HUES48 (cell line): ENCODE results near the gene PCBP3.
"Not testable (repeated sequence)": the region's sequence is repeated elsewhere in the genome, so short reads cannot be mapped to it uniquely, and the experiment has no call there.

ENCODE experiments used
- H3K27ac ChIP-seq: one replicate; pipeline ENCODE4 v1.7.0; 2013; ENCODE audit warnings: low read depth, low read length, inconsistent platforms
- H3K27me3 ChIP-seq: 2 replicates; pipeline ENCODE4 v1.6.1; 2013; ENCODE audit warnings: mild to moderate bottlenecking, low read length; ENCODE audit not compliant: control insufficient read depth, insufficient read depth
- H3K36me3 ChIP-seq: 2 replicates; pipeline ENCODE4 v1.6.1; 2013; ENCODE audit warnings: low read length; ENCODE audit not compliant: control insufficient read depth, insufficient read depth
- H3K4me1 ChIP-seq: 2 replicates; pipeline ENCODE4 v1.6.1; 2013; ENCODE audit warnings: mild to moderate bottlenecking, low read length; ENCODE audit not compliant: control insufficient read depth, insufficient read depth
- H3K4me3 ChIP-seq: 2 replicates; pipeline ENCODE4 v1.5.1; 2013; ENCODE audit warnings: mild to moderate bottlenecking, low read depth, low read length
- H3K9ac ChIP-seq: 2 replicates; pipeline ENCODE4 v1.6.1; 2013; ENCODE audit warnings: mild to moderate bottlenecking, low read depth, low read length, moderate library complexity
- H3K9me3 ChIP-seq: 2 replicates; pipeline ENCODE4 v1.6.1; 2013; ENCODE audit warnings: low read length; ENCODE audit not compliant: control insufficient read depth, insufficient read depth

The PCBP3 gene

DNA sequence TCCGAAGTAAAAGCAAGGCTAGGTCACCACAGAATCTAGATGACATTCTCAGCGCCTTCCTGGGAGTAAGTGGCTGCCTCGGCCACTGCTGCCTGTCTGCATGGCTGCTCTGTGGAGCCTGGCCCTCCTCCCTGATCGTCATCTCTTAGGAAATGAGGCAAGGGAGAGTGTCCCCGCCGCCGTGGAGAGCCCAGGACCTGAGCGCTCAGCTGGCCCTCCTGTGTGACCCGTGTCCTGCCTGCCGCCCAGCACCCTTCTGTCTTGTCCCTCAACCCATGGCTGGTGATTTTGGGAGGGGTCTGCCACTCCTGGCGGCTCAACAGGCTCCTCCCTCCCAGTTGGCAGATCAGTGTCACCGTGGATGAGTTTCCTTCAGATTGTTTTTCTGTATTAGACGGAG is 181.7 kb downstream of the PCBP3 start:
- no peak overlapping the region for H3K4me3 ChIP-seq
- H3K9ac ChIP-seq = no peak overlapping the region
- no peaks in the 10 kb centered on the region for H3K27me3 ChIP-seq
- H3K36me3 ChIP-seq = no peaks in the 10 kb centered on the region
- H3K27ac ChIP-seq = no peak overlapping the region
- H3K9me3 ChIP-seq = no peaks in the 10 kb centered on the region
- peaks cover 2% of the 10 kb centered on the region; the same call in 1 of the 2 replicates for H3K4me1 ChIP-seq

GRCh38 chr21:45826676-45827301 is 183.3 kb downstream of the PCBP3 start:
- H3K27me3 ChIP-seq = no peaks in the 10 kb centered on the region
- H3K27ac ChIP-seq = no peak overlapping the region
- H3K9ac ChIP-seq = no peak overlapping the region
- H3K4me3 ChIP-seq = no peak overlapping the region
- H3K9me3 ChIP-seq = no peaks in the 10 kb centered on the region
- H3K36me3 ChIP-seq = no peaks in the 10 kb centered on the region
- no peaks in the 10 kb centered on the region for H3K4me1 ChIP-seq

DNA sequence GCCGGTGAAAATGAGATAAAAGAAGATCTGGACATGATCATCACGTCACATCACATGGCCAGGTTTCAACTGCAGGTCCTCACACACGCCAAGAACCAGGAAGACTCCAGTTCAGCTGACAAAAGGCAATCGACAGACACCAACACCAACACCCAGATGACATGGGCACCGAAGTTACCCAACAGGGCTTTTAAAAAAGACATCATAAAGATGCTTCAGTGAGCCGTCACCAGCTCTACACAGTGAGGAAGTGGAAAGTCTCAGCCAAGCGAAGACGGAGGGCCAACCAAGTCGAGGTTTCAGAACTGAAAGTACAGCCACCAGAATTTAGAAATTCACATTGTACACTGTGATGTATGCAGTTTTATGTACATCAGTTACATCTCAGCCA is 183.8 kb downstream of the PCBP3 start:
- Histone ChIP-seq H3K4me3 (no peak overlapping the region), H3K36me3 (no peaks in the 10 kb centered on the region), H3K9ac (no peak overlapping the region), H3K27ac (no peak overlapping the region), H3K9me3 (no peaks in the 10 kb centered on the region), H3K4me1 (no peaks in the 10 kb centered on the region), H3K27me3 (no peaks in the 10 kb centered on the region)

DNA sequence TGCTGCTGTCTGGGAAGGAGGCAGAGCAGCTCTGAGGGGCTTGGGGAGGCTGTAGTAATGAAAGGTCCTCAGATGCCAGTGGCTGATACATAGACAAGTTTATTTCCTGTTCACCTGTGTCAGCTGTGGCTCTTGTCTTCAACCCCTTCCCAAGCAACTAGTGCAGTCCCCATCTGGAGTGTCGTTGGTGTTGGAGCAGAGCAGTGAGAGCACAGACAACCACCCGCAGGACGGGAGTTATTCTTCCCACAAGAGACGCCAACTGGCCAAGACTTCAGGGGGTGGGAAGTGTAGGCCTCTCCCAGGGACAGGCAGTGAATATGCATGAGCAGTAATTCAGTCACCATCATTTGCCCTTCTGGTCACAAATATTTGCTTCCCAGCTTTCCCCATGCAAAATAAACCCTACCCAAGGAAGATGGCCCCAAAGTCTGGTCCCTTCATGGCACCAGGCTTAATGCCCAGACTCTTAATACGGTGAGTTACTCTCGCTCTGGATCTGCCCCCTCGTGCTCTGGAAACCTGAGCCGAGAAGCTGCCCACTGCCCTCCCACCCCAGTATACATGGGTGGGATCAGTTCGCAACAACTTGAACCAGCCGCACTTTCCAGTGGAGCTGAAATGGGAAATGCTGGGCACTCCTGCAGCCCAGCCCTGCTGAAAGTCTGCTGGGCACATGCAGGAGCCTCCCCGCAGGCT is 184.5 kb downstream of the PCBP3 start:
- Histone ChIP-seq H3K27me3 (no peaks in the 10 kb centered on the region), H3K4me3 (no peak overlapping the region), H3K27ac (no peak overlapping the region), H3K4me1 (no peaks in the 10 kb centered on the region), H3K9ac (no peak overlapping the region), H3K9me3 (no peaks in the 10 kb centered on the region), H3K36me3 (no peaks in the 10 kb centered on the region)

DNA sequence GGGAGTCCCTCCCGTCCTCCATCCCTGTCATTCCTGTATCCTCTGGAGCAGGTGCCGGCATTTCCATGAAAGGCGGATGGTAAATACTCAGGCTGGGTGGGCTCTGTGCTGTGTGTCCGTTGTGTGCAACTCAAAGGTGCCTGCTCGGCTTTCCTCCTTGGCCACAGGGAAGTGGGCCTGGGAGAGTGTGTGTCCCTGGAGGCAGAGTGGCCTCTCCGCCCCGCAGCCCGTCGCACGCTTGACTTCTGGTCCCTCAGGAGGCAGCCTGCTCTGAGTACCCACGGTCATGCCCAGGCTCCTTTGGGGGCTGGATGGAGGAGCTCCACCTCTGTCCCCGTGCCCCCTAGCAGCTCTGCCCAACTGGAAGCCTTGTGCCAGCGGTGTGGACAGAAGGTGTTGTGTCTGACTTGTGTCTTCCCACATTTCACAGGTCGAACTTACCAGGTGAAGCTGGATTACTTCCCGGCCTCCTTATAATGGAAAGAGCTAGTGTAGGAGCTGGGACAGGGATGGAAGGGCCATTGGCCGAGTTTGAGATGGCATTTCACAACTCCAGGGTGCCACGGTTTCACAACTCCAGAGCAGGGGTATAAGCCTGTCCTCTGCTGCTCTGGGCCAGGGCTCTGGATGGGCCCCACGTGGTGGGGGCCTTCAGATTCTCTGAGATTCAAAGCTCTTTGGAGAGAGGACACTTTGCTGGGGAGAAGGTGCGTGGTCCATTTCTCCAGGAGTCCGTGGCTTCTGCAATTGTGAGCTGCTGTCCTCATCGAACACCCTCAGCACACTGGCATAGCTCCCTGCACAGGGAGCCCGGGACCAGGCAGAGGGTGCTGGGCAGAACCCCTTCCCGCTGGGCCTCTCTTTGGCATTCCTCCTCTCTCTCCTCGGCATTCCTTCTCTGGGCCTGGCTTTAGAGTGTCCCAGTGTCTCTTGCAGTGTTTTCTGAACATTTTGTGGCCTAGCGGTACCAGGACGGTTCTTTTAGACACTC is 185.3 kb downstream of the PCBP3 start:
- Histone ChIP-seq H3K9me3 (no peaks in the 10 kb centered on the region), H3K9ac (no peak overlapping the region), H3K4me3 (no peak overlapping the region), H3K27me3 (no peaks in the 10 kb centered on the region), H3K27ac (no peak overlapping the region), H3K4me1 (no peaks in the 10 kb centered on the region), H3K36me3 (no peaks in the 10 kb centered on the region)

- H3K9ac ChIP-seq = no peak overlapping the region
Observed at GRCh38 chr21:45829668-45830067, 186.1 kb downstream of the PCBP3 start.

GRCh38 chr21:45830221-45830640 is 186.7 kb downstream of the PCBP3 start:
- H3K4me1 ChIP-seq = no peaks in the 10 kb centered on the region
- H3K9ac ChIP-seq = no peak overlapping the region
- H3K4me3 ChIP-seq = no peak overlapping the region
- H3K36me3 ChIP-seq = no peaks in the 10 kb centered on the region
- no peaks in the 10 kb centered on the region for H3K27me3 ChIP-seq
- no peaks in the 10 kb centered on the region for H3K9me3 ChIP-seq
- no peak overlapping the region for H3K27ac ChIP-seq

More at GRCh38 chr21:45829668-45830067, 186.1 kb downstream of the PCBP3 start:
- no peaks in the 10 kb centered on the region for H3K27me3 ChIP-seq
- no peaks in the 10 kb centered on the region for H3K4me1 ChIP-seq
- no peaks in the 10 kb centered on the region for H3K36me3 ChIP-seq
- no peak overlapping the region for H3K4me3 ChIP-seq
- no peaks in the 10 kb centered on the region for H3K9me3 ChIP-seq
- no peak overlapping the region for H3K27ac ChIP-seq

DNA sequence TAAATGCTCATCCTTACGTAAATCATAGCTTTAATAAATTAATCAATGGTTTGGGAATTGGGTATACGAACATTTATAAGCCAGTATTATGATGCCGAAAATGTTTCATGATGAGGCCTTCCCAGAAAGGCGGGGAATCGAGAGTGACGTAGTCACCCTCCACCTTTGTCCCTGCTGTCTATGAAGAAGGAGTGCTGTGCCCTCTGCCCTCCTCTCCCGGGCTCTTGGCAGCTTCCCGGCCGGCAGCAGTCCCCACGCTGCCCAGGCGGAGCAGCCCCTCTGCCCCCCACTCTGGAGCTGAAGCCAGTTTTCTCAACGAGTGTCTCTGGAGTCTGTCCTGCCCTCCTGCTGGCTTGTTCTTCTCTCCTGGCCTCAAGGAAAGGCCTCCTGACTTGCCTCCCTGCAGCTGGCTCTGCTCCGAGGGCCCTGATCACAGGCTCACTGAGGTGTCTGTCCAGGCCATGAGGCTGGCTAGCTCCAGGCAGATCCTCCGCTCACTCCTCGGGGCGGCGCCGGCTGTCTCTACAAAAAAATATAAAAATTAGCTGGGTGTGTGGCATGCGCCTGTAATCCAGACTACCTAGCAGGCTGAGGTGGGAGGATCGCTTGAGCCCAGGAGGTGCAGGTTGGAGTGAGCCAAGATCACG is 187.3 kb downstream of the PCBP3 start:
- Histone ChIP-seq H3K9me3 (no peaks in the 10 kb centered on the region), H3K36me3 (no peaks in the 10 kb centered on the region), H3K4me3 (no peak overlapping the region), H3K4me1 (no peaks in the 10 kb centered on the region), H3K27ac (no peak overlapping the region), H3K27me3 (no peaks in the 10 kb centered on the region), H3K9ac (no peak overlapping the region)

GRCh38 chr21:45831991-45832740 is 188.6 kb downstream of the PCBP3 start:
- H3K9me3 ChIP-seq = no peaks in the 10 kb centered on the region
- H3K4me3 ChIP-seq = no peak overlapping the region
- H3K4me1 ChIP-seq = no peaks in the 10 kb centered on the region
- H3K27me3 ChIP-seq = no peaks in the 10 kb centered on the region
- H3K9ac ChIP-seq = no peak overlapping the region
- no peaks in the 10 kb centered on the region for H3K36me3 ChIP-seq
- H3K27ac ChIP-seq = no peak overlapping the region

- not testable (repeated sequence) for H3K27ac ChIP-seq, H3K27me3 ChIP-seq, H3K4me1 ChIP-seq, H3K4me3 ChIP-seq, H3K9ac ChIP-seq, H3K36me3 ChIP-seq, H3K9me3 ChIP-seq
Observed at GRCh38 chr21:45832741-45833235, 189.3 kb downstream of the PCBP3 start.
